Activated CD4-positive, alpha-beta T cell treated with anti-CD3 and anti-CD28 coated beads, Interleukin-2, Interleukin-6, amounts not matched to agents 100 ng/mL and 50 ng/mL, durations not matched to agents 16 hours and 8 hours (primary cell): ENCODE measurements around the gene SCUBE3.

Source experiments
- DNase-seq: peaks from one replicate; pipeline ENCODE4 v3.0.0-alpha.2; 2020

SCUBE3 gene

DNA sequence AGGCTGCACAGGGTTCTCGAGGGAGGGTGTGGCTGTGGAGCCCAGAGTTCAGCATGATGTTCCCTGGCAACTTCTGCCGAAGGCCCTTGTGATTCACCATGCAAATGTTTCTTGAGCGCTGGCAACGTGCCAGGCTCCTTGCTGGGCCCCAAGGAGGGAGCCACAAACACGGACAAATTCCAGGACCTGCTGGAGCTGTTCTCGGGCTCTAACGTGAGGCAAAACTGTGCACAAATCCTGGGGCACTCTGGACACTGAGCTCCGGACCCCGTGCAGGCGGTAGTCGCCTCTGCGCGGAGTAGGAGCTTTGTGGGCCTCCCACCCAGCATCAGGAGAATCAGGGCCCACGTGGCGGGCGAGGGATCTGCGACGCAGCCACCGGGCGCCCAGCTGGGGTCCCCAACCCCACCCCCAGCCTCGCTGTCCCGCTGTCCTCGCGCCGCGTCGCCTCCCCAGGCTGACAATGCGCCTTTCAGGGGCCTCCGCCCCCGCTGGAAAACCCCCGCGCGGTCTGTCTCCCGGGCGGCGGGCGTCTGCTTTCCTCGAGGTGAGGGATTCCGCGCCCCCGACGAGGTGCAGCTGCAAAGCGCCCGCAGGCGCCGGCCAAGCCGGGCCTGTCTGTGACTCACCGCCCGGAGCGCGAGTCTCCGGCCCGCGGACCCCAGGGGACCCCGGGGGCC lies 31.7 kb upstream of the SCUBE3 start:
- DNase-seq = no peak

DNA sequence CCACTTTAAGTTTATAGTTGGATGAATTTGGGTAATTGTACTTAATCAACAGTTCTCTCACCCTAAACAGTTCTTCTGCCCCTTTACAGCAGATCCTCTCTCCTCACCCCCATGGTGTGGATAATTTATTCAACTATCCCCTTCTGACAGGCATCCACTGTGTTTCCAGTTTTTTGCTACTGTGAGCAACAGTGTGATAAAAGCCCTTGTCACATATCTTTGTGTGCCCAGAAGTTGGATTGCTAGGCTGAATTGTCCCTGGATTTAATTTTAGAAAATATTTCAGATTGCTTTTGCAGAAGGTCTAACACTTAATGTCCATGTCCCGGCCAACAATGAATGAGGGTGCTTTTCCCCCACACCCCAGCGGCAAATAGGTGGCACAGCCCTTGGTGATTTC lies 30.5 kb upstream of the SCUBE3 start:
- no peak for DNase-seq

DNA sequence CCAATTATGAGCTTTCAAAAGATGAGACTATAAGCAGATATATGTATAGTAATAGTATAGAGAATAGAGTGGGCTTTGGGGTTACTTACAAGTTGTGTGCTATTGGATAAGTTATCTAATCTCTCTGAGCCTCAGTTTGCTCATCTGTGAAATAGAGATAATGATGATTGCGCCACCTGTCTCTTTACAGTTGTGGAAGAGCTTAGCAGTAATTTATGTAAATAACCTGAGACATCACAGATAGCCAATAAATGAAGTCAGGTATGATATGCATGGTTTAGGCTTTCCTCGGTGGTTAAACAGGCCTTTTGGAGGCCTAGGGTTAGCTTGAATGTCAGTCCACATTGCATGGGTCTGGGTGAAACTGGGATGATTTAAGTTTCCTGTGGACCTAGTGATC lies 29.8 kb upstream of the SCUBE3 start:
- DNase-seq = no peak

DNA sequence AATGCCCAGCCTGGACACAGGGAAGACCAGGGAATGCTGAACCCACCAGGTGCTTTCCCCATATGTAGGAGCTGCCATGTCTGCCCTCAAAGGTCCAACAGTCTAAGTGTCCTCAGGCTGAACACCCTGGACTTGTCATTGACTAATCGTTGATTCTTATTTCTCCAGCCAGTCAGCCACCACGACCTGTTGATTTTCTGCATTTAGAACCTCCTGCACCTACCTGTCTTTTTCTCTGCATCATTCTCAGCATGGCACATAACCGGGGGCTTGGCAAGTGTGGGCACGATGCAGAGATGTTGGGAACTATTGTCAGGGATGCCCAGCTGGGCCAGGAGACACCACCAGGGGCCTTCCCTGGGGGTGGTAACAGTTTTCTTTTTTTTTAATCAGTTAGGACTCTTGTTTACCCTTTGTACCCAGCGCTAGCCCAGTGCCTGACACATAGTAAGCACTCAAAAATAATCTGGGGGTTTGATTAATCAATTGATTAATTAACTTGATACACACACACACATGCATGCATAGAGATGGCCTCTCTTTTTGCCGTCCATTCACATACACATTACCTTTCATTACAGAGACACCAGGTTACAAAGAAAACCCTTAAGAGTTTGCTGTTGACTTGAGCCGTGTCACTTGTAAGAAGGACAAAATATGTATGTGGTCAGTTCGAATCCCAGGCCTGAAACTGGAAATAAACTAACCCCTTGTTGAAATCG lies 29.0 kb upstream of the SCUBE3 start:
- no peak for DNase-seq

DNA sequence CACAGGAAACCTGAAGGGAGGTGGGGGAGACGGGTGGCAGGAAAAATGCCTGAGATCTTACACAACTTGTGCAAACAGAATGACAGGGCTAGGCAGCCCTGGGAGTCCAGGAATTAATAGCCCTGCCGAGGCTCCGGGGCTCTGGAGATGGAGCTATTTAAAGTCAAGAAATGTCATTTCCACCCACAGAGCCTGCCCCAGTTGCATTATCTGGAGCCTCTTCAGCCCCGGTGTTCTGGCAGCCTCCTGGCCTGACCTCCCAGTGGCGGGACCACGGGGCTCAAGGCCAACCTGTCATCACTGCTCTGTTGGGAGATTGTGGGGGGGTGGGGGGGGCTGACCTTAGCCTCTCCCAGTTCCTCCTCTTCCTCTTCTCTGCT lies 28.5 kb upstream of the SCUBE3 start:
- DNase-seq = no peak

DNA sequence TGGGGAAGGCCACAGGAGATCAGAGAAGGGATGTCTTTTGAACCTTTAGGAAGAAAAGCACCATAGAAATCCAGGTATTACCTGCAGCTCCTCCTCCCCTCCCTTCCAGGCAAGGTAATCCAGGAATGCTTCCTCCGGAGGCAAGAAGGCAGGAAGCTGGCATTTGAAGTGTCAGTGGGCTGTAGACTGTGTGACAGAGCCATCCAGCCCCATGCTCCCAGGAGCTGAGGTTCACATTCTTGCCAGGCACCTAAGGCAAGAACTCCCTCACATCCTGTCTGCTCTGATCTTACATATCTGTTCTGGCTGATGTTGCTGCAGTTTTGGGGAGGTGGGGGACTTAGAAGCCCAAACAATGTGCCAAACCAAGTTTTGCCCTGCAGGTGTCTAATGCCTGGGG lies 27.8 kb upstream of the SCUBE3 start:
- no peak for DNase-seq

DNA sequence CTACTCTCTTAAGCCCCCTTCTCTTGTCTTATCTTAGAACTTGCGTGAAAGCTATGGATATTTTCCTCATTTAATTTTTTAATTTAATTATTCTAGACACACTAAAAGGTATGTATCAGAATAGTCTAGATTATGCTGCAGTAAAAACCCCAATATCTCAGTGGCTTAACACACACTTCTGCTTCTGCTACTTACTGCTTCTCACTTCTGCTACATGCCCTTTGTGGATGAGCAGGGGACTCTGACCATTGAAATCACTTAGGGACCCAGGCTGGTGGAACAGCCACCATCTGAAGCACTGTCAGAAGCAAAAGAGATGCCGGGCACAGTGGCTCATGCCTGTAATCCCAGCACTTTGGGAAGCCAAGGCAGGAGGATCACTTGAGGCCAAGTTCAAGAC lies 27.2 kb upstream of the SCUBE3 start:
- no peak for DNase-seq

DNA sequence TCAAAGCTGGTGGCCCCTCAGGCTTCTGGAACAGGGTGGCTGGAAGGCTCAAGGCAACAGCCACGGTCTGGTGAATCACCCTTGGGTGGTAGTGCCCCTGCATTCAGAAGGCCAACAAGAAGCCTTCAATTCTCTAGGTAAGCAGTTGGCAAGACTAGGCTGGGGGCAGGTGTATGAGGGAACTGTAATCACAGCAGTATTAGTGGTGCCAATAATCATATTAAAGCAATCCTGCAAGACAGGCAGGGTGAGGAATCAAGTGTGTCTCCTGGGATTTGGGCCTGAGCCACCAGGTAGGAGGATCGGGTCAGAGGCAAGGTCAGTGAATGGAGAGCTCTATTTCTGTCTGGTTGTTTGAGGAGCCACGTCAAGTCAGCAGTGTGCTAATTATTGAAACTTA lies 24.9 kb upstream of the SCUBE3 start:
- no peak for DNase-seq

DNA sequence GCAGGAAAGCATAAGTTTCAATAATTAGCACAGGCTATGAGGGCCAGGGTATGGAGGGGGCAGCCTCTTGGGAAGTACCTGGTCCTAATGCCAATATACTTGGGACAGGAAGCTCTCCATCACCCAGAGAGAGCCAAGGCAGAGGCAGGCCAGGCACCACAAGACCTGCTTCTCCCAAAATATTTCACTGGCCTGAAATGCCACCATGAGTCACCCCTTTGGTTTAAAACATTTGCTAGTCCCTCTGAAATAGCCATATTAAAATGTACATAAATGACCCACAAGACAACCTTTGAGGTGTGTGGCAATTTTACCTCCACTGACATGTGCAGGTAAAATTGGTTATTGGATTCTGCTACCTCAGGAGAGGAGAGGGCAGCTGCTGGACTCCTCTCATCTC lies 23.4 kb upstream of the SCUBE3 start:
- DNase-seq = no peak

DNA sequence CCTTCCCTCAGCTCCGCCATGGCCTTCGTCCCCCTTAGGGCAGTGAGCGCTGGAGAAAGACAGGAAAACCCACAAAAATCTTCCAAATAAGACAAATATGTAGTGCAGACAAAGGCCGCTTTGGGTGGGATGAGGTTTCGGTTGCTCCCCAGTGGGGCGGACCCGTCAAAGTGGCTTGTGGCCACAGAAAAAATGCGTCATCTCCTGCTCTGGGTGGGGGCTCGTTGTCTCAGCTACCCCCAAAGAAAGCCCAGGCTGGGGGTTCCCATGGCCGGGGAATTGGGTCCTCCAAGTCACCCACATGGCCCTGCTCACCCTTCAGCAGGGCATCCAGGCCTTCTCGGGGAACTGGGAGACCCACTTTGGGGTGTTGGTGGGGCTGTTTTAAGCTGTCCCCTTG lies 21.9 kb upstream of the SCUBE3 start:
- no peak for DNase-seq

DNA sequence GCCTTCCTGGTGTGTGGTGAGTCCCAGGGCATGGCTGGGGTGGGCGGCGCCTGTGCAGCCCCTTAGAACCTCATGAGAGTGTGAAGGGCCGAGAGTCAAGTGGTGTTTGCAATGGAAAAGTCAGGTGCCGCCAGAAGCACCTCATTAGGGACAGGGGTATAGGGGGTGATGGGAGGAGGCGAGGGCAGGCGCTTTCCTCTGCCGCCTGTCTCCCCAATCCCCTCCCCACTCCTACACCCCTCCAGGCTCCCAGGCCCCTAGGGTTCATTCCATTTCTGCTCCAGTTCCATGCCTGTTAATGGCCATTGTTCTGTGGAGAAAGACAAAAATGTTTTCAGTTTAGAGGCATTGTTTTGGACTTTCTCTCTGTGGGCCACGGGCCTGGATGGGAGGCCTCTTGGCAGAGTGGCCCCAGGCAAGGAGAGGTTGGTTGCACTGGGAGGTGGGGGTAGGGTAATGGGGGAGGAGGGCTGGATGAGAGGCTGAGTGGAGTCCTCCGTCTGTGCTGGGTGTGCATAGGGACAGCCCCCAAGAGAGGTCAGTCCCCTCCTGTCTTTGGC lies 21.4 kb upstream of the SCUBE3 start:
- no peak for DNase-seq

DNA sequence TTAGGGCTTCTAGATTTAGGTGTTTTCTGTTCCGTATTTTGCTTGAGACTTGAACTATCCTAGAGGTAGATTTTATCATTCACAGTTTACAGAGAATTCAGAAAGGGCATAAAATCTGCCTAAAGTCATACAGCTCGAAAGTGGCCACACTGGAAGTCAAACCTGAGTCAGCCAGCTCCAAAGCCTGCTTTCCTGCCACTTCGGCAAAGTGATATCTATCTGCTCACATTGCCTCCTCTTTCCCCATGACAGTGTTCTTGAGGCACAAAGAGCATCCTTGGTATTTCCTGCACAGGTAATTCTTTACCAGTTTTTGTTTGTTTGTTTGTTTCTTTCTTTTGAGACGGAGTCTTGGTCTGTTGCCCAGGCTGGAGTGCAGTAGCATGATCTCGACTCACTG lies 19.4 kb upstream of the SCUBE3 start:
- DNase-seq = no peak

DNA sequence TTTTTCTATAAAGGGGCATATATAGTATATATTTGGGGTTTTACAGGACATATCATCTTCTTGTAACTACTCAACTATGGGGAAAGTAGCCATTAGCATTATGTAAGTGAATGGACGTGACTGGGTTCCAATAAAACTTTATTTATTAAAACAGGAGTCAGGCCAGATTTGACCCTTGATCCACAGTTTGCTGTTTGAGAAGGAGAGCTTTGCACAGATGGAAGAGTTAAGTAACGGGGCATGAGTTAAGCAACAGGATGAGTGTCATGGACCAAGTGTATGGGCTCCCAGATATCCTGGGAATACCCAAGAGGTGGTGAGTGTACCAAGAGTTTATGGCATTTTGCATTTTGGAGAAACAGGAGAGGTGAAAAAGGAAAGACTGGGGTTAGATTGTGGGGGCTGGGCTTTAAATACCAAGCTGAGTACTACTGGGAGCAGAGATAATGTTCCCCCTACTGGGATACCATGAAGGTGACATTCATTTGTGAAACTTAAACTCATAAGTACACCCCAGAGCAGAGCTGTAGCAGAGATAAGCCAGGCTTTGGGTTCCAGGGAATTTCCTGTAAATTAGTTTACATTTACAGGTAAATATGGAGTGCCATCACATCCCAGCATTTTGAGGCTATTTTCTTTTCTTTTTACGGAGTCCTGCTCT lies 18.5 kb upstream of the SCUBE3 start:
- no peak for DNase-seq

DNA sequence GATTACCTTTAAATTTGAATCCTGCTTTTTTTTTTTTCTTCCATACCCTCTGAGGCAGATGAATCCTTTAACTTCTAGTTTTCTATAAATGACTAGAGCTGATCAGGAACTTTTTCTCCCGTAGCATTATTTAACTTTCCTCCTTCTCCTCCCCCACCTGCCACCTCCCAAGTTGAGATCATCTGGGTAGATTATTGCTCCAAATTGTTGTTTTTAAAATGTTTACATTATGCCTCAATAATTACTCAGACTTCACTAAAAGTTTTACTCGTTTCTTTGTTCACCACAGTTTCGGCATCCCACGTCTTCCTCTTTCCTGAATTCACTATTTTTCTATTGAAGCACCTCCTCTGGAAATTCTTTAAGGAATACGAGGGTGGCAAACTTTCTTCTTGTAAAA lies 16.6 kb upstream of the SCUBE3 start:
- no peak for DNase-seq

DNA sequence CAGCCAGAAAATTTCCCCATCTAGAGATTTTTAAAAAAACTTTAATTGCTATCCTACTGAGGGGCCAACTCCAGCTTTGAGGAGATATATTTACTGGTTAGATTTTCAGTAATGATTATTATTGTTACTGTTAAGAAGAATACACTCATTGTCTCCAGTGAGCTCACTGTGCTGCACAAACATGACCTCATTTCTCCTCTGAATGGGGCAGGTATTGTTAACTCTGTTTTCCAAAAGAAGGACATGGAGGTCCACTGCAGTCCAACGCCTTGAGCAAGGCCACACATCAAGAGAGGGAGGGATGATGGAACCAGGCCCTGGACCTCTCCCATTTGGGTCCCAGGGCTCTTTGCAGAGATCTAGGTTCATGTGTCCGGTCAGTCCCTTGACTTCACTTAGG lies 13.9 kb upstream of the SCUBE3 start:
- DNase-seq = no peak

DNA sequence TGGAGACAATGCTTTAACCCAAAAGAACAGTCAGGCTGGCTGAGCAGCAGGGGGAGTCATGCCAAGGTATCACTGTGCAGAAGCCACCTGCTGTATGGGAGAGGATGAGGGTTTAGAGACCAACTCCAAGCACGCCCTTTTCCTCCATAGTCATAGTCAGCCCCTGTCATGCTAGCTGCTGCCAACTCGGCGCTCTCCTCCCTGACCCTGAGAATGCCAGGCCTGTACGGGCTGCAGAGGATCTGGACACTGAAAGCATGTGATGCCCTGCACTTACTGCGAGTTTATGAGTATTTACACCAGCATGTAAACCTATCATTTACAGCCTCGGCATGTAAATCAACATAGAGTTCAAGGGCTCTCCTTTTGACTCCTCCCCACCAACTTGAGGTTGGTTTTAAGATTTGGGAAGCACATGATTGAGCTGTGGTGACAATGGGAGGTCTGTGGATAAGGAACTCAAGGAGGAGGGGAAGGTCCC lies 11.7 kb upstream of the SCUBE3 start:
- no peak for DNase-seq

DNA sequence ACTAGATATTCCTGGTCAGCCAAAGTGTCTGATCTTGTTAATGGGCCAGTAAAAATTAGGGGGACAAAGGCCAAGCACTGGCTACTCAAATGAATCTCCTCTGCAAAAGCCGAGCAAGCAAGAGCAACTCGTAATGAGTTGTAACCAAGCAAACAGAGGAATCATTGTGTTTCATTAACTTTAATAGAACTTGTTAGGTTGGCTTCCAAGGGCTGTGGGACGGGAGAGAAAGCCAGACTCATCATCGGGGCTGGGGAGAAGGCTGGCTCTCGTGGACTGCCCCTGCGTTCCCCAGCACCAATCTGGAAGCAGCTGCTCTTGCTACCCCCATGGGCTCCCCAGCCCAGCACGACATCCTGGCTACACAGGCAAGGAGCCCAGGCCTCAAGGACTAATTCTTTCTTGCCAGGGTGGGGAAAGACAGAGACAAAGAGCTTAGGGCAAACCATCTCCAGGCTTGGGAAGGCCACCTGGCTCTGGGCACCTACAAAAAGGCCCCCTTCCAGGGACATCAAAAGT lies 10.5 kb upstream of the SCUBE3 start:
- no peak for DNase-seq

DNA sequence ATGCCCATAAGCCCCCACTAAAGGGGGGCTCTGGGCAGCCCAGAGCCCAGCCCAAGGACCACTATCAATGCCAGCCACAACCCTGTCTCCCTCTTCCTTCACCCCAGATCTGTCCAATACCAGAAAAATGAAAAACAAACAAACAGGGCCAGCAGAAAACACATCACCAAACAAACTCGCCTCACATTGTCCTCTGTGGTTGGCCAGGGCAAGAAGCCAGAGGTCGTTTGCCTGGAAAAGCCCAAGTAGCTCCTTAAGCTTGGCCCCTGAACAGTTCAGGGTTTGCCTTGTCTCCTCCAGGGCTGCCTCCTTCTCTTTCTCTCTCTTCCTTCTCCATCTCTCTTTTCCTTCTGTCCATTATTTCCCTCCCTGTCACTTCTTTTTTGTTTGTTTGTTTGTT lies 10.1 kb upstream of the SCUBE3 start:
- no peak for DNase-seq

DNA sequence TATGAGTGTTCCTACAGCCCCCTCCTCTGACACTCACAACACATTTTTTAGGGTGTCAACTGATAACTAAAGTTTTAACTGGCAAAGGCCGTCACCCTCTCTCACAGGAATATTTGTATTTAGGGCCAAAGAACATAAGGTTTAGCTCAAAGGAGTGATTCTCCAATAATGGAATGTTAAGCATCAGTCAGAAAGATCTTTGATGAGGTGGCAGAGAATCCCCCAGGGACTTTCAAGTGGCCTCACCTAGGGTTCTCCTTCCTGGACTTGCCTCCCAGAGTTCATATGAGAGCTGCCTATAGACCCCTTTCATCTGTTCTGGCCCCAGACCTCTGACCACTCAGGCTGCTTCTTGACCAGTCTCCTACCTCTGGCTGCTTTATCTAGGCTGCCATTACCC lies 7.4 kb upstream of the SCUBE3 start:
- DNase-seq = no peak

DNA sequence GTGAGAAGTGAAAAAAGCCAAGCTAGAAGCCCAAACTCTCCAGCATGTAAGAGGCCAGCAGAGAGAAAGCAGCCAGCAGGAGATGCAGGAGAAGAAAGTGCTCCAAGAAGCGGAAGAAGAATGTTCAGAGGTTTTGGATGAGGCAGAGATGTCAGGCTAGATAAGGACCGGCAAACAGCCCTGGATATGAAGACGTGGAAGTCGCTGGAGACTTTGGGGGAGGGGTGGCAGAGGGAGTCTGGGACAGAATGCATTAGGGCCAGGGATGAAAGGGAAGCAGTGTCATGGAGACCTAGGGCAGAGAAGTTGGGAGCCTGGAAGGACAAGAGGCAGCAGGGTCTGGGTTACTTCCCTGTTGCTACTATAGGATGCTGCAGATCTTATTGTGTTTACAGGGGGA lies 5.3 kb upstream of the SCUBE3 start:
- no peak for DNase-seq

DNA sequence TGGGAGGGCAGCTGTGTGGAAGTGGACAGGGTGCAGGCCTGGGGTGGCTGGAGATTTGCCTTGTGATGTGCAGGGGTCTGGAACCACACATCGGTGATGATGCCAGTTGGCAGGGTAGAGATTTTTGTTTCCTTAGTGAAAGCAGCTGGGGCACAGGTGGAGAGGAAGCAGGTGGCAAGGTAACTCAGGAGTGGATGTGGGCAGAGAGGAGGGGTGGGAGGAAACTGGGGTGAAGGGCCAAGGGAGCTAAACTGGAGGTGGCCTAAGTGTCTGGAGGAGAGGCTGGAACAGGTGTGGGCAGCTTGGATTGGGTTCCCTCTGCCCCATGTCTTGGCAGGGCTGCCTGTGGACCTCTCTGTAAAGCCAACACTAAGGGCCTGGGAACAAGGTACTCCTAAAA lies 4.7 kb upstream of the SCUBE3 start:
- no peak for DNase-seq

DNA sequence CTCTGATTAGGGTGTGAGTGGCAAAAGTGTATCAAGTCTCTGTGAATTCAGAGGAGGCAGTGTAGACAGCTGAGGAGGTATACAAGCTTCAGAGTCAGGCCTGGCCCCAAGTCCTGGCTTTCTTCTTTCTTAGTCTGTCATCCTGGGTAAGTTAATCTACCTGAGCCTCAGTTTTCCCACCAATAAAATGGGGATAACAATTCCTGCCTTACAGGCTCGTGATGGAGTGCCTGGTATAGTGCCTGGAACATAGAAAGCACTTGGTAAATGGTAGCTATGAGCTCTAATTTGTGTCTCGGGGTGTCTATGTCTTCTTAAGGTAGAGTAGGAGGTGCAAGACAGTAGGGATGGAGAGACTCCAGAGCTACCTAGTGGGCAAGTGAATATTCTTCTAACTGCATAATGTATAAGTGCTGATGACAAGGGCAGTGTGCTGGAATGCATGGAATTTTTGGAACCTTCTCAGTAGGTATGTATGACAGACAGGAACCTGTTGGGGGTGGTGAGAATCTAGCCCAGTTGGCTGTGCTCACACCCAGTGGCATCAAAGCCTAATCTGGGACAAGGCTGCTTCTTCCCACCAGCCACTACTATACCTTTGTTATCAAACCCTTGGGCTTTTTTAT lies 4.0 kb upstream of the SCUBE3 start:
- DNase-seq = no peak

DNA sequence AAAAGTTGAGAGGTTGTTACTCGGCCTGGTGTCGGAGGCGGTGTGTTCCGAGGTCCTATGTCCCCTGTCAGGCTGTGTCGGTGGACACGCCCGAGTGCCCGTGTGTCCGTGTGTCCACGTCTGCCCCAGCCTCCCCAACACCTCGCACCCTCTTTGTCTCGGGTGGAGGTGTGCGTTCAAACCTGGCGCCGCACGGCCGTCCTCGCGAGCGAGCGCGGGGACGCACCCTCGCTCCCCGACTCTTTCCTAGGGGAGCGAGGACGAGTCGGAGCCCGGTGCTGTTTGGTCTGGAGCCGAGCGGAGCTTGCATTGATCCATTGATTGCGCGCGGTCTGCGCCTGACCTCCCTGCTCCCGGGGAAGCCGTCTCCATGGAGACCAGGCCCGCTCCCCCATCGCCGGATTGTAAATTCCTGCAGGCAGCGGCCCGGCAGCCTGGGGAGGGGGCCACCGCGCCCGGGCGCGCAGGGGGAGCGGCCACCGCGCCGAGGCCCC lies 411 bp upstream of the SCUBE3 start:
- DNase-seq = no peak
